ENCODE results near the gene PLP1.

DNA sequence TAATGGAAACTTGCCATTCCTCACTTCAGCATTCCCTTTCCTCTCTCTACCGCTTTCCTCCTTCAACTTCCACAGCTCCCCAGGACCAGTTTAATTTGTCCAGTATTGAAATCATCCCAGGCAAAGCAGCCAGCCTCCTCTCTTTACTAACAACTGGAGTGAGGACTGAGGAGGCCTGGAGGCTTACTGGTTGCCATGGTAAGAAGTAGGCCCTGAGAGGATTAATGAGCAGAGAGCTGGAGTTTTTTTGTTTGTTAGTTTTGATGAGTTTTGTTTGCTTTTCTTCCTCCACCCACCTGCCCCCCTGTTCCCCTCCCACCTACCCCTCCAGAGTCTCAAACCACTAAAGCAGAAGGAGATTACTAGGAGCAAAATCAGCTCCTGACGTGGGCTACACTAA, 29.5 kb upstream of the PLP1 start:
- TF ChIP-seq, protein P1, sequence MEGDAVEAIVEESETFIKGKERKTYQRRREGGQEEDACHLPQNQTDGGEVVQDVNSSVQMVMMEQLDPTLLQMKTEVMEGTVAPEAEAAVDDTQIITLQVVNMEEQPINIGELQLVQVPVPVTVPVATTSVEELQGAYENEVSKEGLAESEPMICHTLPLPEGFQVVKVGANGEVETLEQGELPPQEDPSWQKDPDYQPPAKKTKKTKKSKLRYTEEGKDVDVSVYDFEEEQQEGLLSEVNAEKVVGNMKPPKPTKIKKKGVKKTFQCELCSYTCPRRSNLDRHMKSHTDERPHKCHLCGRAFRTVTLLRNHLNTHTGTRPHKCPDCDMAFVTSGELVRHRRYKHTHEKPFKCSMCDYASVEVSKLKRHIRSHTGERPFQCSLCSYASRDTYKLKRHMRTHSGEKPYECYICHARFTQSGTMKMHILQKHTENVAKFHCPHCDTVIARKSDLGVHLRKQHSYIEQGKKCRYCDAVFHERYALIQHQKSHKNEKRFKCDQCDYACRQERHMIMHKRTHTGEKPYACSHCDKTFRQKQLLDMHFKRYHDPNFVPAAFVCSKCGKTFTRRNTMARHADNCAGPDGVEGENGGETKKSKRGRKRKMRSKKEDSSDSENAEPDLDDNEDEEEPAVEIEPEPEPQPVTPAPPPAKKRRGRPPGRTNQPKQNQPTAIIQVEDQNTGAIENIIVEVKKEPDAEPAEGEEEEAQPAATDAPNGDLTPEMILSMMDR (IDR thresholded peaks at IDR 0.05; ENCODE audit: low read depth, low read length, poor library complexity, severe bottlenecking), result no peak
- TF ChIP-seq EZH2phosphoT487 (IDR thresholded peaks at IDR 0.05; ENCODE audit: borderline replicate concordance, low read length), result no peak

Data from DOHH2 (cell line).